Smooth muscle cell (in vitro differentiated cells): Measurements from ENCODE around the gene STUM. TPM values are rescaled to one million over a fixed set of nuclear protein-coding genes. Genes with fewer than 3 reads are reported as not detected.

Source experiments
- DNase-seq: peaks from one replicate; lab custom pipeline; 2025; ENCODE audit not compliant: unreplicated experiment; lab: John Stamatoyannopoulos, UW
- H2AFZ ChIP-seq: fragments of 200-600 bp; sonication (generic); 2 replicates; pipeline ENCODE4 v1.6.0; 2016; ENCODE audit warnings: antibody characterized with exemption, low read depth, mild to moderate bottlenecking
- H3F3A ChIP-seq: fragments of 200-600 bp; sonication (generic); 2 replicates; pipeline ENCODE4 v1.6.0; 2017; ENCODE audit warnings: antibody characterized with exemption, low read depth
- H3K27ac ChIP-seq: fragments of 200-600 bp; sonication (generic); 2 replicates; pipeline ENCODE4 v1.5.1; 2016; ENCODE audit warnings: low read depth, mild to moderate bottlenecking
- H3K27me3 ChIP-seq: fragments of 200-600 bp; sonication (generic); 2 replicates; pipeline ENCODE4 v1.6.1; 2016; ENCODE audit warnings: low read depth, mild to moderate bottlenecking
- H3K36me3 ChIP-seq: fragments of 200-600 bp; sonication (generic); 2 replicates; pipeline ENCODE4 v1.5.1; 2016; ENCODE audit warnings: low read depth
- H3K4me1 ChIP-seq: fragments of 200-600 bp; sonication (generic); 2 replicates; pipeline ENCODE4 v1.5.1; 2016; ENCODE audit warnings: low read depth
- H3K4me2 ChIP-seq: fragments of 200-600 bp; sonication (generic); 2 replicates; pipeline ENCODE4 v1.6.0; 2016; ENCODE audit warnings: mild to moderate bottlenecking
- H3K4me3 ChIP-seq: fragments of 200-600 bp; sonication (generic); 2 replicates; pipeline ENCODE4 v1.5.1; 2016; ENCODE audit warnings: mild to moderate bottlenecking
- H3K79me2 ChIP-seq: fragments of 200-600 bp; sonication (generic); 2 replicates; pipeline ENCODE4 v1.6.0; 2016; ENCODE audit warnings: low read depth, mild to moderate bottlenecking
- H3K9ac ChIP-seq: fragments of 200-600 bp; sonication (generic); 2 replicates; pipeline ENCODE4 v1.6.0; 2016; ENCODE audit warnings: low read depth
- H3K9me3 ChIP-seq: fragments of 200-600 bp; sonication (generic); replicated peaks from 2 replicates; pipeline ENCODE4 v1.5.1; 2016; ENCODE audit warnings: low read depth
- H4K20me1 ChIP-seq: fragments of 200-600 bp; sonication (generic); 2 replicates; pipeline ENCODE4 v1.6.0; 2016; ENCODE audit warnings: low read depth
- CTCF ChIP-seq: fragments of 200-600 bp; sonication (generic); IDR thresholded peaks from 2 replicates; pipeline ENCODE4 v1.5.1; 2017; ENCODE audit warnings: borderline replicate concordance, mild to moderate bottlenecking, antibody characterized with exemption; ENCODE audit not compliant: insufficient read depth, poor library complexity, severe bottlenecking
- WGBS: methylation state at CpG from one replicate; pipeline ENCODE4 v1.1.7; 2016; ENCODE audit warnings: low lambda C conversion rate; 5-methylcytosine and 5-hydroxymethylcytosine counted together
- polyA plus RNA-seq: library from polyadenylated mRNA; unstranded; fragments of >200 nt; fragmentation: Nextera tagmentation; extraction: Ambion mirVana; gene quantifications from 2 replicates; pipeline ENCODE4 v1.2.1, GENCODE V29; 2016
- total RNA-seq: library from RNA; depleted of rRNA; stranded (reverse); fragments of >200 nt; gene quantifications from 2 replicates; pipeline ENCODE4 v1.2.3, GENCODE V29; 2014

Gene STUM
- total and polyA plus RNA-seq, 2 experiments from 2014 or later: 0.04 TPM; not detected in 1

- DNase-seq: no peak
- H3F3A ChIP-seq: no peaks in the 10 kb centered on the region
- no peaks in the 10 kb centered on the region for H3K27me3 ChIP-seq
- WGBS: 80% methylated on average over 7 of the region's 7 CpGs
- H3K4me1 ChIP-seq: no peaks in the 10 kb centered on the region
- H3K9ac ChIP-seq: no peak overlapping the region
- no peak overlapping the region for H2AFZ ChIP-seq
- H3K4me3 ChIP-seq: no peak overlapping the region
- H3K4me2 ChIP-seq: no peak overlapping the region
- no peaks in the 10 kb centered on the region for H3K36me3 ChIP-seq
- no peak for TF ChIP-seq CTCF
- H3K27ac ChIP-seq: no peak overlapping the region
- H3K79me2 ChIP-seq: no peaks in the 10 kb centered on the region
- no peaks in the 10 kb centered on the region for H4K20me1 ChIP-seq
- no peaks in the 10 kb centered on the region for H3K9me3 ChIP-seq
Observed at GRCh38 chr1:226590614-226591013, 42.0 kb downstream of the STUM start.

GRCh38 chr1:226593541-226593940, 45.0 kb downstream of the STUM start:
- 89% methylated on average over 8 of the region's 8 CpGs for WGBS
- no peak overlapping the region for H3K9ac ChIP-seq
- DNase-seq: no peak

GRCh38 chr1:226596531-226597165, 48.1 kb downstream of the STUM start:
- Histone ChIP-seq H4K20me1 (no peaks in the 10 kb centered on the region), H3K79me2 (no peaks in the 10 kb centered on the region), H3K36me3 (no peaks in the 10 kb centered on the region), H3K4me3 (no peak overlapping the region), H3K9ac (no peak overlapping the region), H3K27ac (no peak overlapping the region), H3K27me3 (no peaks in the 10 kb centered on the region), H2AFZ (no peak overlapping the region), H3K4me2 (no peak overlapping the region), H3K4me1 (no peaks in the 10 kb centered on the region), H3F3A (no peaks in the 10 kb centered on the region), H3K9me3 (no peaks in the 10 kb centered on the region)
- TF ChIP-seq CTCF: no peak
- DNase-seq: no peak
- 89% methylated on average over 16 of the region's 16 CpGs for WGBS

More at GRCh38 chr1:226593541-226593940, 45.0 kb downstream of the STUM start:
- Histone ChIP-seq H4K20me1 (no peaks in the 10 kb centered on the region), H3K36me3 (no peaks in the 10 kb centered on the region), H3K4me2 (no peak overlapping the region), H3K27ac (no peak overlapping the region), H2AFZ (no peak overlapping the region), H3K27me3 (no peaks in the 10 kb centered on the region), H3K4me3 (no peak overlapping the region), H3K4me1 (no peaks in the 10 kb centered on the region), H3F3A (no peaks in the 10 kb centered on the region), H3K79me2 (no peaks in the 10 kb centered on the region), H3K9me3 (no peaks in the 10 kb centered on the region)
- TF ChIP-seq CTCF: no peak
